ENCODE results near the gene KIFC3.

KIFC3 gene

GRCh38 chr16:57743886-57744641 is 58.2 kb downstream of the KIFC3 start:
- no peaks in the 10 kb centered on the region for H3K27me3 ChIP-seq
- H3K9ac ChIP-seq: peak overlapping the region in 10 of 11 experiments; percentile 9 to 71 (median 42); a peak in 12 of 22 replicates
- H3K4me3 ChIP-seq: no peak overlapping the region
- H3K4me2 ChIP-seq: peak overlapping the region in 8 of 11 experiments; percentile 45 to 90 (median 78); a peak in 15 of 22 replicates
- TF ChIP-seq Cebpa-rat (IDR thresholded peaks at IDR 0.05): no peak
- peaks cover 14 to 96% (median 52%) of the 10 kb centered on the region in 11 experiments; a peak in 21 of 22 replicates for H3K36me3 ChIP-seq
- peaks cover 0 to 72% (median 61%) of the 10 kb centered on the region in 10 experiments; a peak in 16 of 20 replicates for H3K4me1 ChIP-seq
- H3K9me3 ChIP-seq (replicated peaks in 1 of 11): no peaks in the 10 kb centered on the region
- H4K20me1 ChIP-seq: peaks cover 0 to 4% (median 0%) of the 10 kb centered on the region in 11 experiments; a peak in 3 of 22 replicates
- H3K27ac ChIP-seq: peak overlapping the region in 7 of 11 experiments; percentile 20 to 64 (median 38); a peak in 10 of 22 replicates

- H3K27me3 ChIP-seq: no peaks in the 10 kb centered on the region
- H3K4me2 ChIP-seq: peak overlapping the region in 8 of 11 experiments; percentile 45 to 90 (median 78); a peak in 15 of 22 replicates
- H3K27ac ChIP-seq: peak overlapping the region in 7 of 11 experiments; percentile 20 to 64 (median 38); a peak in 11 of 22 replicates
- H3K36me3 ChIP-seq: peaks cover 14 to 96% (median 47%) of the 10 kb centered on the region in 11 experiments; a peak in 20 of 22 replicates
- TF ChIP-seq Cebpa-rat (IDR thresholded peaks at IDR 0.05): no peak
- H4K20me1 ChIP-seq: peaks cover 0 to 4% (median 0%) of the 10 kb centered on the region in 11 experiments; a peak in 3 of 22 replicates
- H3K9ac ChIP-seq: peak overlapping the region; percentile 8 to 71 (median 36); a peak in 13 of 22 replicates
- no peaks in the 10 kb centered on the region for H3K9me3 ChIP-seq (replicated peaks in 1 of 11)
- peak overlapping the region in 2 of 10 experiments; percentile 5 to 39; a peak in 2 of 20 replicates for H3K4me3 ChIP-seq
- H3K4me1 ChIP-seq: peaks cover 0 to 73% (median 62%) of the 10 kb centered on the region in 10 experiments; a peak in 16 of 20 replicates
Observed at GRCh38 chr16:57743458-57743857, 58.8 kb downstream of the KIFC3 start.

DNA sequence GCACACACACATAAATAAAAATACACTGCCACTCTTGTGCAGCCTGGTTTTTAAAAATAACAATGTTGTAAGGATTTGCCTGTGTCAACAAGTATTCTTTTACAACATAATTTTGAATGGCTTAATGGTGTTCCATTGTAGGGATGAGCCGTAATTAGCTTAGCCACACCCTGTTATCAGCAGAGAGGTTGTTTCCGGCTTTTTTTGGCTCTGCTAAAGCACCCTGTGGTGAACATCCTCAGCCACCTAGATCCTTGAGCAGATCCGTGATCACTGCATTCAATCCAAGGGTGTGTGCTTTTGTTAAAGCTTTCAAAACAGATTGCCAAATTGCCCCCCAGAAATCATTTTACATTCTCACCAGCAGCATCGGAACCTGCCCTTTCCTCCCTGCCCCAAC is 59.7 kb downstream of the KIFC3 start:
- H3K9ac ChIP-seq: peak overlapping the region in 5 of 11 experiments; percentile 36 to 71 (median 66); a peak in 6 of 22 replicates

GRCh38 chr16:57741660-57742191 is 60.6 kb downstream of the KIFC3 start:
- Histone ChIP-seq H3K4me3 (no peak overlapping the region), H4K20me1 (peaks cover 0 to 3% (median 0%) of the 10 kb centered on the region in 11 experiments; a peak in 3 of 22 replicates), H3K4me2 (peak overlapping the region in 8 of 11 experiments; percentile 20 to 90 (median 78); a peak in 15 of 22 replicates), H3K9ac (peak overlapping the region in 6 of 11 experiments; percentile 29 to 54 (median 44); a peak in 11 of 22 replicates), H3K9me3 (replicated peaks in 1 of 11) (no peaks in the 10 kb centered on the region), H3K27me3 (no peaks in the 10 kb centered on the region), H3K27ac (peak overlapping the region in 5 of 11 experiments; percentile 7 to 48 (median 22); a peak in 7 of 22 replicates), H3K36me3 (peaks cover 6 to 94% (median 46%) of the 10 kb centered on the region in 11 experiments; a peak in 19 of 22 replicates), H3K4me1 (peaks cover 13 to 91% (median 78%) of the 10 kb centered on the region in 10 experiments)
- no peak for TF ChIP-seq Cebpa-rat (IDR thresholded peaks at IDR 0.05)

More for the DNA sequence above, 59.7 kb downstream of the KIFC3 start:
- peak overlapping the region in 4 of 11 experiments; percentile 23 to 64 (median 34); a peak in 5 of 22 replicates for H3K27ac ChIP-seq
- H3K9me3 ChIP-seq (replicated peaks in 1 of 11): no peaks in the 10 kb centered on the region
- peaks cover 11 to 96% (median 49%) of the 10 kb centered on the region in 11 experiments; a peak in 20 of 22 replicates for H3K36me3 ChIP-seq
- no peak overlapping the region for H3K4me3 ChIP-seq
- H3K27me3 ChIP-seq: no peaks in the 10 kb centered on the region
- peaks cover 5 to 82% (median 70%) of the 10 kb centered on the region in 10 experiments; a peak in 18 of 20 replicates for H3K4me1 ChIP-seq
- peaks cover 0 to 4% (median 0%) of the 10 kb centered on the region in 11 experiments; a peak in 3 of 22 replicates for H4K20me1 ChIP-seq
- no peak for TF ChIP-seq Cebpa-rat (IDR thresholded peaks at IDR 0.05)
- H3K4me2 ChIP-seq: peak overlapping the region in 8 of 11 experiments; percentile 2 to 90 (median 78); a peak in 14 of 22 replicates

DNA sequence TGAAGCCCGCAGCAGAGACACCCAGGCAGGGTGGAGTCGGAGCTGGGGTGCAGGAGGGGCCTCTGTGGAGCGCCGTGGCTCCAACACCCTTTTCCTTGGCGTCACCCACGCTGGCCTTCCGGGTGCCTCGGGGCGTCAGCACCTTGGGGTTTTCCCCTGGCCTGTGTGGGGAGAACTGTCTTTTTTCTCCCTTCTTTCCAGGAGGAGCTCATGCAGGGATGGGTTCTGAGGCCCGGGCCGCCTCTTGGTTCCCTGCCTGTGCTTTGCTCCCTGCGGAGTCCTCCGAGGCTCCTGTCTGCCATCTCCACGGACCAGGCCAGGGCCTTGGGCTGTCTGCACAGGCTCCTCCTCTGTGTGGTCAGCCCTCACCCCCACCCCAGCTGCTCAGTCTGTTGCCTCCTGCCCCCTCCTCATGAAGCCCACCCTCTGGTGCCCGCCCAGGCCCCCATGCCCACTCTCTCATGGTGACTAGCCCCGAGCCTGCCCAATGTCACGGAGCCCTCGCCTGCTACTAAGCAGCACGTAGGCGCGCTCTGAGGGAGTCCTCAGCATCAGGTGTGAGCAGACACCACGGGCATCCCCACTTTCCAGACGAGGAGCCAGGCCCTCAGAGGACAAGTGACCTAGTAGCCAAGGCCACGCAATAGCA is 61.7 kb downstream of the KIFC3 start:
- no peak for TF ChIP-seq Cebpa-rat (IDR thresholded peaks at IDR 0.05)
- Histone ChIP-seq H4K20me1 (peaks cover 0 to 3% (median 0%) of the 10 kb centered on the region in 11 experiments; a peak in 3 of 22 replicates), H3K4me2 (peak overlapping the region in 7 of 11 experiments; percentile 22 to 90 (median 81); a peak in 8 of 22 replicates), H3K36me3 (peaks cover 6 to 83% (median 46%) of the 10 kb centered on the region in 11 experiments; a peak in 19 of 22 replicates), H3K9me3 (replicated peaks in 1 of 11) (no peaks in the 10 kb centered on the region), H3K27ac (peak overlapping the region in 9 of 11 experiments; percentile 6 to 52 (median 34); a peak in 11 of 22 replicates), H3K4me3 (no peak overlapping the region), H3K27me3 (no peaks in the 10 kb centered on the region), H3K9ac (peak overlapping the region in 10 of 11 experiments; percentile 3 to 48 (median 30); a peak in 11 of 22 replicates), H3K4me1 (peaks cover 15 to 90% (median 82%) of the 10 kb centered on the region in 10 experiments)

- H3K4me1 ChIP-seq: peaks cover 15 to 87% (median 79%) of the 10 kb centered on the region in 10 experiments
Observed at GRCh38 chr16:57739756-57740422, 62.4 kb downstream of the KIFC3 start.

GRCh38 chr16:57738844-57739243 is 63.4 kb downstream of the KIFC3 start:
- TF ChIP-seq Cebpa-rat (IDR thresholded peaks at IDR 0.05): no peak
- Histone ChIP-seq H4K20me1 (peaks cover 0 to 3% (median 0%) of the 10 kb centered on the region in 11 experiments; a peak in 3 of 22 replicates), H3K4me3 (no peak overlapping the region), H3K27ac (no peak overlapping the region), H3K27me3 (no peaks in the 10 kb centered on the region), H3K9me3 (replicated peaks in 1 of 11) (peaks cover 0 to 1% (median 0%) of the 10 kb centered on the region in 11 experiments; a peak in 1 of 22 replicates), H3K9ac (peak overlapping the region in 7 of 11 experiments; percentile 1 to 48 (median 36); a peak in 4 of 22 replicates), H3K4me1 (peaks cover 23 to 86% (median 79%) of the 10 kb centered on the region in 10 experiments), H3K36me3 (peaks cover 6 to 69% (median 37%) of the 10 kb centered on the region in 11 experiments; a peak in 18 of 22 replicates), H3K4me2 (peak overlapping the region in 3 of 11 experiments; percentile 8 to 31 (median 13); a peak in 2 of 22 replicates)

More at GRCh38 chr16:57739756-57740422, 62.4 kb downstream of the KIFC3 start:
- no peaks in the 10 kb centered on the region for H3K27me3 ChIP-seq
- peak overlapping the region in 9 of 11 experiments; percentile 6 to 52 (median 34); a peak in 11 of 22 replicates for H3K27ac ChIP-seq
- peaks cover 6 to 79% (median 46%) of the 10 kb centered on the region in 11 experiments; a peak in 19 of 22 replicates for H3K36me3 ChIP-seq
- no peaks in the 10 kb centered on the region for H3K9me3 ChIP-seq (replicated peaks in 1 of 11)
- peaks cover 0 to 3% (median 0%) of the 10 kb centered on the region in 11 experiments; a peak in 3 of 22 replicates for H4K20me1 ChIP-seq
- TF ChIP-seq Cebpa-rat (IDR thresholded peaks at IDR 0.05): no peak
- peak overlapping the region in 10 of 11 experiments; percentile 3 to 48 (median 30); a peak in 14 of 22 replicates for H3K9ac ChIP-seq
- no peak overlapping the region for H3K4me3 ChIP-seq
- peak overlapping the region in 6 of 11 experiments; percentile 7 to 31 (median 14); a peak in 6 of 22 replicates for H3K4me2 ChIP-seq
